Measurements from ENCODE around the gene SYT5.
"Not testable (repeated sequence)": the region's sequence is repeated elsewhere in the genome, so short reads cannot be mapped to it uniquely, and the experiment has no call there.

DNA sequence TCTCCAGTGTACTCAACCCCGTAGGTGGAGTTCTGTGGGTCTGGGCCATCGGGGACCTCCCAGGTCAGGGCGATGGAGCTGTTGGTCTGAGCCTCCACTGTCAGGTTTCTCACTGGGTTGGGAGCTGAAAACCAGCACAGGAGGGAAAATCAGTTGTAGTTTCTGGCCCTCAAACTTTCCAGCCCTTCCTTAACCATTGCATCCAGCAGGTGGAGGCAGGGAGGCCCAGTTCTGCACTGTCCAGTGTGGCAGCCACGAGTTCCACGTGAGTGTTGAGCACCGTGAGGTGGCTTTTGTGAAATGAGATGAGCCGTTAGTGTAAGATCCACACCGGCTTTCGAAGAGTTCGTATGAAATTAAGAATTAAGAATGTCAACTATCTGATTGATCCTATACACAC, 22.1 kb upstream of the SYT5 start:
- TF ChIP-seq, protein P1, sequence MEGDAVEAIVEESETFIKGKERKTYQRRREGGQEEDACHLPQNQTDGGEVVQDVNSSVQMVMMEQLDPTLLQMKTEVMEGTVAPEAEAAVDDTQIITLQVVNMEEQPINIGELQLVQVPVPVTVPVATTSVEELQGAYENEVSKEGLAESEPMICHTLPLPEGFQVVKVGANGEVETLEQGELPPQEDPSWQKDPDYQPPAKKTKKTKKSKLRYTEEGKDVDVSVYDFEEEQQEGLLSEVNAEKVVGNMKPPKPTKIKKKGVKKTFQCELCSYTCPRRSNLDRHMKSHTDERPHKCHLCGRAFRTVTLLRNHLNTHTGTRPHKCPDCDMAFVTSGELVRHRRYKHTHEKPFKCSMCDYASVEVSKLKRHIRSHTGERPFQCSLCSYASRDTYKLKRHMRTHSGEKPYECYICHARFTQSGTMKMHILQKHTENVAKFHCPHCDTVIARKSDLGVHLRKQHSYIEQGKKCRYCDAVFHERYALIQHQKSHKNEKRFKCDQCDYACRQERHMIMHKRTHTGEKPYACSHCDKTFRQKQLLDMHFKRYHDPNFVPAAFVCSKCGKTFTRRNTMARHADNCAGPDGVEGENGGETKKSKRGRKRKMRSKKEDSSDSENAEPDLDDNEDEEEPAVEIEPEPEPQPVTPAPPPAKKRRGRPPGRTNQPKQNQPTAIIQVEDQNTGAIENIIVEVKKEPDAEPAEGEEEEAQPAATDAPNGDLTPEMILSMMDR (IDR thresholded peaks at IDR 0.05; ENCODE audit: control extremely low read depth in 1 of 3, insufficient read depth in 1 of 3, low read depth in 1 of 3, low read length in 3 of 3) = not testable (repeated sequence)
- not testable (repeated sequence) for TF ChIP-seq SP2 (IDR thresholded peaks at IDR 0.05; ENCODE audit: low read length); CREB1 (IDR thresholded peaks at IDR 0.05)

All from H1 (cell line).